Fibroblast of villous mesenchyme (primary cell): Measurements from ENCODE around the gene FMN1. TPM values are rescaled to one million over a fixed set of nuclear protein-coding genes. Genes with fewer than 3 reads are reported as not detected.

ENCODE experiments used
- DNase-seq: peaks from one replicate; pipeline ENCODE4 v3.0.0-alpha.2; 2010; ENCODE audit warnings: low read depth
- H3K4me3 ChIP-seq: 2 replicates; pipeline ENCODE4 v1.5.1; 2011; ENCODE audit warnings: low read depth, mild to moderate bottlenecking, low read length
- CTCF ChIP-seq: IDR thresholded peaks from 2 replicates; pipeline ENCODE4 v1.5.1; 2012; ENCODE audit warnings: low read depth, mild to moderate bottlenecking, low read length; ENCODE audit not compliant: insufficient read depth
- total RNA-seq: library from RNA; depleted of rRNA; stranded (reverse); fragments of >200 nt; gene quantifications from 2 replicates; pipeline ENCODE4 v1.2.3, GENCODE V29; 2012

FMN1 gene
- total RNA-seq, 1 donor, result 8.6 TPM

GRCh38 chr15:33115191-33115861, 79.2 kb downstream of the FMN1 start:
- no peak for DNase-seq
- no peak overlapping the region for H3K4me3 ChIP-seq
- TF ChIP-seq CTCF, result no peak

- no peak overlapping the region for H3K4me3 ChIP-seq
- TF ChIP-seq CTCF, result no peak
- peak; percentile 10 for DNase-seq
Observed at GRCh38 chr15:33114374-33114717, 80.2 kb downstream of the FMN1 start.

- no peak overlapping the region for H3K4me3 ChIP-seq
- no peak for TF ChIP-seq CTCF
- DNase-seq, result no peak
Observed at GRCh38 chr15:33113666-33114373, 80.7 kb downstream of the FMN1 start.

- no peak for TF ChIP-seq CTCF
- no peak overlapping the region for H3K4me3 ChIP-seq
- DNase-seq, result peak; percentile 17
Observed at GRCh38 chr15:33112541-33113105, 81.9 kb downstream of the FMN1 start.

GRCh38 chr15:33111041-33111451, 83.5 kb downstream of the FMN1 start:
- DNase-seq, result peak; percentile 57
- no peak for TF ChIP-seq CTCF
- peak overlapping the region; percentile 12 for H3K4me3 ChIP-seq

- no peak for TF ChIP-seq CTCF
- no peak for DNase-seq
- no peak overlapping the region for H3K4me3 ChIP-seq
Observed at GRCh38 chr15:33109345-33109744, 85.2 kb downstream of the FMN1 start.
